Smooth muscle cell of the brain vasculature (primary cell): ENCODE data around the gene LMO1.

Source experiments
- DNase-seq: peaks from one replicate; pipeline ENCODE4 v3.0.0-alpha.2; 2012; ENCODE audit warnings: low read depth, low spot score

Gene LMO1

DNA sequence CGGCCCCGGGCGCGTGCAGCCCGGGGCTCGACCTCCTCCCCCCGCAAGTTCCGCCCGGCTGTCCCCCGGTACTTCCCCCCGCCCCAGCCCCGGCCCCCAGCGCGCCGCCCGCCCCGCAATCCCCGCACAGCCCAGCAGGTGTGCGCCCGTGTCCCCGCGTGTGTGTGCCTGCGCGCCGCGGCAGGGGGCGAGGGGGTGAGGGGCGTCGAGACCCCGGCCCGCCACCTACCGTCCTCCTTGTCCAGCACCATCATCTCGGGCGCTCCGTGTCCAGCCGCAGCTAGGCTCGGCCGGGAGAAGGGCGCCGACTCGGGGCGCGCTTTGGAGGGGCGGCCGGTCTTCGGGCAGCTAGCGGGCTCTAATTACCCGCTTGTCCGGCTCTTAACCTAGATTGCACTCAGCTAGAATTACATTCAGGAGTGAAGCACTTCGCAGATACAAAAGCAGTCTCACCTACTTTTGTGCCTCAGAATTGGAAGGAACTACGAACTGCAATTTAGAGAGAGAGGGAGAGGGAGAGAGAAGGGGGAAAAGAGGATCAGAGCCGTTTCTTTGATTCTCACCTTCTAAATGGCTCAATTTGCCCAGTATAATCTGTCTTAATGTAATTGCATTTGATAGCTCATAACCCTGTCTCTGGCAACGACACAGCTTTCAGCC lies 439 bp downstream of the LMO1 start:
- DNase-seq: no peak

DNA sequence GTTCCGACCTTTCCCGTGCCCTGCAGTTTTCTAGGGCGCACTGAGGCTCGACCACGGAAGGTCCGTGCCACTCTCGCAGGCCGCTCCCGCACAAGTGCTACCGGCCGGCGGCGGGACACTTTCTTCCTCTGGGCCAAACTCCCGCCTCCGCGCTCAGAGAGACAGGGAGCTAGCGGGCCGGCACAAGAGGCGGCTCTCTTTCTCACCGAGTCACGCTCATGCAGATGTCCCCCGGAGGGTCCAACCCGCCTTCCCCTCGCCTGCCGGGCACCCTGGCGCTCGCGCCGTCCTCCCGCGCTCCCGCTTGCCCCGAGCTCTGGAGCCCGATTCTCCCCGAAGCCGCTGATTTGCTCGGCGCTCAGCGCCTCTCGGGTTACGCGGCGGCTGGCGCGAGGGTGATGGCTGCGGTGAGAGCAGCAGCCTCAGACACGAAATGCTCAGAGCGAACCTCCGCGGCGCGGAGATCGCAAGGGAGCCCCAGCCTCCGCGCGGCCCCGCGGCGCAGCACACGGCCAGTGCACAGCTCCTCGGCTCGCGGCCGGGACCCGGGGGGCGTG lies 1.0 kb downstream of the LMO1 start:
- no peak for DNase-seq

DNA sequence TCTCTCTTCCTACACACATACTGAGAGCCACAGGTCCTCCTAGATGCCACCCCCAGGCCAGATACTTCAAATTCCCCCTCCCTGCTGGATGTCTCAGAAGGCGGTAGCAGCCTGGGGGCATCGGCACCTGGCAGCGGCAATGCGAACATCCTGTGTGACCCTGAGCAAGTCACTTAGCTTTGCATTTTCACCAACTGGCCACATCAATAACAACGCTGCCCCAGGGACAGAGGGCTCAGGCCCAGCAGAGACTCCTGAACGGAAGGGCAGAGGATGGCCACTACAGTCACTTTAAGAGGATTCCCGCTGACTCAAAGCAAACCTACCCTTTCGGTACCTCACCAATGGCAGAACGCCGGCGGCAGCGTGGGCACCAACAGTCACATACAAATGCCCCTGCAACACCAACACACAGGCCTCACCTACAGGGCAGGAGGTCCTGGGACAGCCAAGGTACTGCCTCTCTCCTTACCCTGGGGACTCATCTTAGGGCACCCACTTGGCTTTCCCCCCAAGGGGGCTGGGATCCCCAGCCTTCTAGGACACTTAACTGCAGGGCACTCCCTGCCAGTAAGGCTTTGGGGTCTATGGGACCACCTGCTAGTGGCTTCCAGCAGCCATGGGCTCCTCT lies 1.6 kb downstream of the LMO1 start:
- DNase-seq: no peak

DNA sequence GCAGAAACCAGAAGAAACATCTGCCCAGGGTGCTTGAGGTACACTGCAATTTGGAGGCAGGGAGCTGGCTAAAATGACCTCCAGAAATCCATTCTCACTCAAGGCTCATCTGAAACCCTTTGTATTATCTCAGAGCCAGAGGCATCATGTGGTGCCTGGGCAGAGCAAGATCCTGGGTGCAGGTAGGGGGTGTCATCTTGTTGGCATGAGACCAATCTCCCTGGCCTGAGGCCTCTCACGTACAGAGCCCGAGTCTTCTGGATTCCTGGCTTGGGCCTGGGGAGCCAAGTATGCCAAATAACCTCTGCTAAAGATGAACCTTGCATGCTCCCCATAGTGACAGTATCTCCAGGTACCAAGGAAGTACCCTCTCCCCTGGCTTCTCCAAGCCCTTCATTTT lies 2.4 kb downstream of the LMO1 start:
- no peak for DNase-seq

GRCh38 chr11:8260202-8260966 lies 3.3 kb downstream of the LMO1 start:
- DNase-seq: no peak

GRCh38 chr11:8259306-8259959 lies 4.2 kb downstream of the LMO1 start:
- no peak for DNase-seq

- DNase-seq: no peak
Observed at GRCh38 chr11:8258784-8259183, 4.9 kb downstream of the LMO1 start.

DNA sequence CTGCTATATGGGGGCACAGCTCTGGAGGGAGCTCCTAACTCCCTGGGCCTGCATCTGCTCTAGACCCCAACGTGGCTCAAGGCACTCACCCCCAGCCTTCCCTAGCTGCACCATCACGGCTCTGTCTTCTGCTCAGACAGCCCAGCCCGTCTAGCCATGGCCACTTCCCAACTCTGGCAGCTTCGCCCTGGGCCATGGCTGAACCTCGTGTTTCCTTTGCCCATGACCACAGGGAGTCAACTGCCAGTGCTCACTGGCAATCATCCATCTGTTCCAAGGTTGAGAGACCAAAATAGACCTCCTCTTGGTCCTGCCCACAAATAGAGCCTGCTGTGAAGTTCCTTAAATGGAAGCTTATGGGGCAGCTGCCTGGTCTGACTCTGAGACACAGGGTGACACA lies 5.4 kb downstream of the LMO1 start:
- DNase-seq: no peak

DNA sequence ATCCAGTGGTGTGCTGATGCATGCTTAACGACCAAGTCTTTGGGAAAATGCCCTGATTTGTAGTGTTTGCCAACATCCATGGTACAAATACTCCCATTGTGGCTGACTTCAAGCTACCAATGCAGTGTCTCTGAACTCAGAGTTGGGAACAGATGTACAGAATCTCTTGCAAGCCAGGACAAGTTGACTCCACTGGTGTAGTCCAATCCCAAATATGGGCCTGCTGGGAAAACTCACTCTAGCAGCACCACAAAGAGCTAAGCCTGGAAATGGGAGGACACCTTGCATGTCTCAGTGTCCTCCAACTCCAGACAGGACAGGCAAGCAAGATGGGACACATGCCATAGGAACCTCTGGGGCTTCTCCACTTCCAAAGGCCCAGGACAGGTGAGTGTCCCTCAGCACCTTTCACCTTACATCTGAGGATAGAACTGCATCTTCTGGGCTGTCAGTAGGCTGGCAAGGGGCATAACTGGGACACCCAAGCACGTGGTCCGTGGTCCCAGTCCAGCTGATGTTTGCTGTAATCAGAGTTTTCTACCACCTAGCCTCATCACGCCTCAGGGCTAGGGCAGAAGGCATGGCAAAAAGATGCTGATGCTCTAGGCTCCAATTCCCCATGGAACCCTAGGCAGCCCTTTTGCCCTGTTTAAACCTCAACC lies 6.5 kb downstream of the LMO1 start:
- DNase-seq: no peak

DNA sequence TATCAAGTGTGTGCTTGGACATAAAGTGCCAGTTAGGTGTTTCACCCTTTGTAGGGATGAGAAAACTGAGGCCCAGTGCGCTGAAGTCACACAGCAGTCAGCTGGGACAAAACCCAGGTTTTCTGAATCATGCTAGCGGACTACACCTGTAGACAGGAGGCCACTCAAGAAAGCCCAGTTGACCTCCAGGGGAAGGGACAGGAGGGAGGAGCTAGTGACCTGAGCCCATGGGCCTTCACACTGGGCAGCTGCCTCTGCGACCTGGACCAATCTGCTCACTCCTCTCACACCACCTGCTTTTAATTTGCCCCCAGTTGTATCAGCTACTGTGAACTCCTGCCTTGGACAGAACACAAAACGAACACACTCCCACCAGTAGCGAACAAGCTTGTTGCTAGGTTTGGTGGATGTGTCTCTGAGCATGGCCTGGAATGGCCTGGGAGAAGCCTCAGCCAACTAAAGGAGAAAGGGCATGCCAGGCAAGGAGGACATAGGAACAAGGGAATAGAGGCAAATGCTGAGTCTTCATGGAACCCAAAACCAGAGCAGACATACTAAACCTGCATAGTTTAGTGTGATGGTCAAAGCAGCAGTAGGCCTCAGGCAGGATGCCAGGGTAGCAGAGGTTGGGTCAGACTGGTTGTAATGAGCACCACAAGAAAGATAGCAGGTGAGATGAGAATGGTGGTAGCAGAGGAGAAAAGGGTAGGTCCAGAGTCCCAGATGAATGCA lies 7.2 kb downstream of the LMO1 start:
- no peak for DNase-seq

DNA sequence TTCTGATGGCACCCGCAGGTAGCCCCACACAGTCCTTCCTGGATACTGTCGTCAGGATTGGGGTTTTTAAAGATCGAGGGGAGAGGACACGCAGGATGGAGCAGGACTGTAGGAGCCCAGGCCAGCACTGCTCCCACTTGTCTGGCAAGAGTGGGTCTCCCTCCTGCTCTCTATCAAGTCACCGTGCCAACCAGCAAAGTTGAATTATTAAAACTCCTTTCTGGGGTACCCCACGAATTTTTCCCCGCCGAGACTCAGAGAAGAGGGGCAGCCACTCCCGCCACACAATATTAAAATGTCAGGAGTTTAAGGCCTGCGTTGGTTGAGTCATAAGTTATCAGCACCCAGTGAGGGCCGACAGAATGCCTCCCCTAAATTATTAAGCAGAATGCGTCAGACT lies 10.1 kb downstream of the LMO1 start:
- no peak for DNase-seq

GRCh38 chr11:8252946-8253345 lies 10.7 kb downstream of the LMO1 start:
- DNase-seq: no peak

DNA sequence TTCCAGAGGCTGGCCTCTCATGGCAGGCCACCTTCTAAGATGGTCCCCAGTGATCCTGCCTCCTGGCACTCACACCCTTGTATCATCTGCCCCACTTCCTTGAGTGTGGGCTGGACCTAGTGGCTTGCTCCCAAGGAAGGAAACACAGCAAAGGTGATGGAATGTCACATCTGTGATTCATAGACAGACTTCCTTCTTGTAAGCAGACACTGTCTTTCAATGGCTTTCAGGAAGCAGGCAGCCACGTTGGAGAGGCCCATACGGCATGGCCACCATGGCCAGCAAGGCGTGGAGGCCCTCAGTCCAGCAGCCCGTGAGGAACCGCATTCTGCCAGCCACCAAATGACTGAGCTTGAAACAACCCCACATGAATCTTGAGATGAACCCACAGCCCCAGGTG lies 11.3 kb downstream of the LMO1 start:
- no peak for DNase-seq

GRCh38 chr11:8251616-8252295 lies 11.9 kb downstream of the LMO1 start:
- no peak for DNase-seq

- no peak for DNase-seq
Observed at GRCh38 chr11:8250981-8251615, 12.6 kb downstream of the LMO1 start.

GRCh38 chr11:8250434-8250833 lies 13.2 kb downstream of the LMO1 start:
- DNase-seq: no peak

GRCh38 chr11:8249482-8249881 lies 14.2 kb downstream of the LMO1 start:
- DNase-seq: no peak

GRCh38 chr11:8248786-8249185 lies 14.9 kb downstream of the LMO1 start:
- DNase-seq: no peak

DNA sequence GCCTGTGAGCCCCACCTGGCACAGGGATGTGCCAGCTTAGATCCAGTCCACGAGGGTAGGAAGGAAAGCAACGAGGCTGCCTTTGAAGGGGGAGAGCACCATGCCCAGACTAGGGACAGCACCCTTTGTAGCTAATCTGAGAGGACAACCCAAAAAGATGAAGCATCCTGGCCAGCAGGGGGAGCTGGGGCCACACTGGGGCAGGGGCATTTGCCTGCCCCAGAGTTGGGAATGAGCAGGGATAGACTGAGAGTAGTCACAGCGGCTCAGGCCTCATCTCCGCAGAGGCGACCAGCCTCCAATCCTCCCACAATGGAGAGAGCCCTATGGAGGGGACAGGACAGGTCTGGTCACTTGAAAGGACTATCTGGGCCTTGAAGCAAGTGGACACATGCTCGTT lies 16.4 kb downstream of the LMO1 start:
- no peak for DNase-seq

DNA sequence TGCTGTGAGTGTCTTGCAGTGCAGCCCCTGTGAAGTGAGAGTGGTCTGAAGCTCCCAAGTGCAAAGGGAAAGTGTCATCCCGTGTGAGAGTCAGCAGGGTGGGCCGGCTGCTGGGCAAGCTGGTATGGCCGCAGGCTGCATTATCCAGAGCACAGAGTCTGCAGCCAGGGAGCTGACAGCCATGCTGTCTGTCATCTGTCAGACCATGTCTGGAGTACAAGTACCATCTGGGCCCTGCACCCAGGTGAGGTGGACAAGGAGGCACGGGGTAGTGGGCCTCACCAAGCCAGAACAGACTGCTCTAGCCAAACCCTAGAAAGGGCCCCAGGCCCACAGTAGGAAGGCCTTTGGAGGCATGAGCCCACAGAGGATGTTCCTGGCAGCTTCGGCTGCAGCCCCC lies 20.2 kb downstream of the LMO1 start:
- DNase-seq: no peak
